Lower leg skin (tissue), 3 donors: Measurements from ENCODE around the gene ASB1.

Experiments
- POLR2A ChIP-seq, 2 donors: fragments of 450-650 bp; IDR thresholded peaks; one replicate each; pipeline ENCODE4 v1.6.1; 2016 to 2017; ENCODE audit warnings: antibody characterized with exemption in 2 of 2, mild to moderate bottlenecking in 1 of 2, moderate library complexity in 1 of 2
- TF ChIP-seq, protein P1 (sequence below), 3 donors: fragments of 450-650 bp; IDR thresholded peaks; one replicate each; pipeline ENCODE4 v1.5.1; 2016; ENCODE audit warnings: antibody characterized with exemption in 3 of 3, mild to moderate bottlenecking in 3 of 3, moderate library complexity in 2 of 3

DNA sequence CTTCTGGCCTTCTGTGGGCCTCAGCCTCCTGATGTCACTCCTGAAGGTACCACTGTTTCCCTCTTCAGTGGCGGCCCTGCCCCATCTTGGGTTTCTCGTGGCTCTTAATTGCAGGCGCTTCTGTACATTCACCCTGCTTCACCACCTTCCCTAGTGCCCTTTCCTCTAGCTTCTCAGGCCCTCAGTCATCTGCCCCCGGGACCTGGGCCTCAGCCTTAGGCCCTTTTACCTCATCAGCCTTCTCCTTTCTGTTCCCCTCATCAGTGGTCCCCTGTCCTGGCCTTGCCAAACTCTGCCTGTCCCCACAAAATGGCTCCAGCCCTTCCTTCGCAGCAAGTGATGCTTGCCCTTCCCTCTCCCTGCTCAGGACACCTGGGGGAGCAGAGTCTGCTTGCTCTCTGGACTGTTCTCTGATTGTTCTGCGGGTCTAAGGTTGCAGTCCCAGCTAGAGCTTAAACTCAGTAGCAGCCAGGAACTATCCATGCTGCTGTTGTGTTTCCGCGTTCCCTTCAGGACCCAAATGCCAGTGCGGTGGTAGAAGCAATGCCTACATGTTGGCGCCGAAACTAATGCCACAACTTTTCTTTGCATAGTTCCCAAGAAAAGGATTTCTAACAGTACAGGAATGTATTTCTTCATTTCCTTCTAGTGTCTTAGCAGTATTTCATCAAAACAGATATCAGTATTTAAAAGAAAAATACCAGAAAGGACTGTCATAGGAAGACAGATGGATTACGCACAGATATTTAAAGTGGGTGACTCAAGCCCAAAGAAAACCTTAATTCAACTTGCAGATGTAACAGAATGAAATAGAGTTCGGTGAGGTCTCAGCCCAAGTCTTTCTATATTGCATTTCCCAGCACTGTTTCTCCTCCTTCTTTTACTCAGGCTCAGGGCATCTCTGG is 7.5 kb downstream of the ASB1 start:
- TF ChIP-seq, protein P1, sequence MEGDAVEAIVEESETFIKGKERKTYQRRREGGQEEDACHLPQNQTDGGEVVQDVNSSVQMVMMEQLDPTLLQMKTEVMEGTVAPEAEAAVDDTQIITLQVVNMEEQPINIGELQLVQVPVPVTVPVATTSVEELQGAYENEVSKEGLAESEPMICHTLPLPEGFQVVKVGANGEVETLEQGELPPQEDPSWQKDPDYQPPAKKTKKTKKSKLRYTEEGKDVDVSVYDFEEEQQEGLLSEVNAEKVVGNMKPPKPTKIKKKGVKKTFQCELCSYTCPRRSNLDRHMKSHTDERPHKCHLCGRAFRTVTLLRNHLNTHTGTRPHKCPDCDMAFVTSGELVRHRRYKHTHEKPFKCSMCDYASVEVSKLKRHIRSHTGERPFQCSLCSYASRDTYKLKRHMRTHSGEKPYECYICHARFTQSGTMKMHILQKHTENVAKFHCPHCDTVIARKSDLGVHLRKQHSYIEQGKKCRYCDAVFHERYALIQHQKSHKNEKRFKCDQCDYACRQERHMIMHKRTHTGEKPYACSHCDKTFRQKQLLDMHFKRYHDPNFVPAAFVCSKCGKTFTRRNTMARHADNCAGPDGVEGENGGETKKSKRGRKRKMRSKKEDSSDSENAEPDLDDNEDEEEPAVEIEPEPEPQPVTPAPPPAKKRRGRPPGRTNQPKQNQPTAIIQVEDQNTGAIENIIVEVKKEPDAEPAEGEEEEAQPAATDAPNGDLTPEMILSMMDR (IDR thresholded peaks at IDR 0.05), result no peak
- no peak for TF ChIP-seq POLR2A (IDR thresholded peaks at IDR 0.05)
